ENCODE data around the gene PPP1R16B.

DNA sequence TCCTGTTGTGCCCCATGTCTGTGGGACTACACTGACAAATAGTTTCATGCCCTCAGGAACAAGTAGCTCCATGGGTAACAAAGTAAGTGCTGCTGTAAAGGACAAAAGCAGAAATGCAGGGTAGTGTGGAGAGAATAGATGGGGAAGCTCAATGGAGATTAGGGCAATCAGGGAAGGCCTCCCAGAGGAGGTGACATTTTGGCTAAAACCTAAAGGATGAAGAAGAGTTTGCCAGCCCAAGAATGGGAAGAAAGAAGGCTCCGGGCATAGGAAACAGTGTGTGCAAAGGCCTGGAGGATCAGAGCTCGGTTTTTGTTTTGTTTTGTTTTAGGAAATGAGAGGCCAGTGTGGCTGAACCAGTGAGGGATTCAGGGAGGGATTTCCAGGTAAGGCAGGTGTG, 77.1 kb downstream of the PPP1R16B start:
- TF ChIP-seq, protein P1, sequence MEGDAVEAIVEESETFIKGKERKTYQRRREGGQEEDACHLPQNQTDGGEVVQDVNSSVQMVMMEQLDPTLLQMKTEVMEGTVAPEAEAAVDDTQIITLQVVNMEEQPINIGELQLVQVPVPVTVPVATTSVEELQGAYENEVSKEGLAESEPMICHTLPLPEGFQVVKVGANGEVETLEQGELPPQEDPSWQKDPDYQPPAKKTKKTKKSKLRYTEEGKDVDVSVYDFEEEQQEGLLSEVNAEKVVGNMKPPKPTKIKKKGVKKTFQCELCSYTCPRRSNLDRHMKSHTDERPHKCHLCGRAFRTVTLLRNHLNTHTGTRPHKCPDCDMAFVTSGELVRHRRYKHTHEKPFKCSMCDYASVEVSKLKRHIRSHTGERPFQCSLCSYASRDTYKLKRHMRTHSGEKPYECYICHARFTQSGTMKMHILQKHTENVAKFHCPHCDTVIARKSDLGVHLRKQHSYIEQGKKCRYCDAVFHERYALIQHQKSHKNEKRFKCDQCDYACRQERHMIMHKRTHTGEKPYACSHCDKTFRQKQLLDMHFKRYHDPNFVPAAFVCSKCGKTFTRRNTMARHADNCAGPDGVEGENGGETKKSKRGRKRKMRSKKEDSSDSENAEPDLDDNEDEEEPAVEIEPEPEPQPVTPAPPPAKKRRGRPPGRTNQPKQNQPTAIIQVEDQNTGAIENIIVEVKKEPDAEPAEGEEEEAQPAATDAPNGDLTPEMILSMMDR (IDR thresholded peaks at IDR 0.05): no peak
- no peak for TF ChIP-seq POLR2A (IDR thresholded peaks at IDR 0.05)

Measured in heart left ventricle (tissue), 13 donors.